Neuronal stem cell (in vitro differentiated cells): ENCODE results near the gene NELL1.

Source experiments
- DNase-seq: peaks from one replicate; pipeline ENCODE4 v3.0.0-alpha.2; 2013; ENCODE audit warnings: low spot score
- H2AFZ ChIP-seq: one replicate; pipeline ENCODE4 v1.6.1; 2013; ENCODE audit warnings: mild to moderate bottlenecking, low read length, inconsistent platforms
- H2AK5ac ChIP-seq: 2 replicates; pipeline ENCODE4 v1.6.1; 2013; ENCODE audit warnings: low read depth, mild to moderate bottlenecking, inconsistent platforms, low read length, moderate library complexity, mixed read lengths
- H2BK120ac ChIP-seq: 2 replicates; pipeline ENCODE4 v1.6.1; 2013; ENCODE audit warnings: low read depth, mild to moderate bottlenecking, inconsistent platforms, low read length, moderate library complexity, mixed read lengths
- H2BK12ac ChIP-seq: one replicate; pipeline ENCODE4 v1.6.1; 2013; ENCODE audit warnings: low read length, inconsistent platforms
- H2BK15ac ChIP-seq: 2 replicates; pipeline ENCODE4 v1.6.1; 2013; ENCODE audit warnings: mild to moderate bottlenecking, low read length, inconsistent platforms, mixed read lengths
- H2BK5ac ChIP-seq: one replicate; pipeline ENCODE4 v1.6.1; 2013; ENCODE audit warnings: inconsistent platforms, mild to moderate bottlenecking, low read length, moderate library complexity
- H3K14ac ChIP-seq: one replicate; pipeline ENCODE4 v1.6.1; 2013; ENCODE audit warnings: low read length, inconsistent platforms
- H3K18ac ChIP-seq: 2 replicates; pipeline ENCODE4 v1.6.1; 2013; ENCODE audit warnings: low read length, inconsistent platforms
- H3K23ac ChIP-seq: 2 replicates; pipeline ENCODE4 v1.6.1; 2013; ENCODE audit warnings: low read depth, mild to moderate bottlenecking, mixed read lengths, low read length, inconsistent platforms; ENCODE audit not compliant: poor library complexity
- H3K27ac ChIP-seq: replicated peaks from 3 replicates; pipeline ENCODE4 v1.5.1; 2013; ENCODE audit warnings: low read length, inconsistent platforms
- H3K27me3 ChIP-seq, 3 experiments: 2 replicates each; pipeline ENCODE4 v1.6.1; 2013; ENCODE audit warnings: low read length in 3 of 3, mild to moderate bottlenecking in 2 of 3, inconsistent platforms in 1 of 3, low read depth in 1 of 3, mixed read lengths in 1 of 3, moderate library complexity in 1 of 3; ENCODE audit not compliant: control insufficient read depth in 3 of 3, insufficient read depth in 3 of 3
- H3K36me3 ChIP-seq, 2 donors: replicated peaks in 1 of 2; 2 replicates each; pipeline ENCODE4 v1.6.1; 2013; ENCODE audit warnings: low read length in 2 of 2; ENCODE audit not compliant: control insufficient read depth in 2 of 2, insufficient read depth in 2 of 2
- H3K4ac ChIP-seq: 2 replicates; pipeline ENCODE4 v1.6.1; 2013; ENCODE audit warnings: inconsistent platforms, mild to moderate bottlenecking, low read length, moderate library complexity
- H3K4me1 ChIP-seq, 2 donors: 1 replicate in 1 of 2; 2 replicates in 1 of 2; pipeline ENCODE4 v1.6.1; 2013; ENCODE audit warnings: low read length in 2 of 2, low read depth in 1 of 2; ENCODE audit not compliant: control insufficient read depth in 2 of 2, insufficient read depth in 1 of 2
- H3K4me2 ChIP-seq: one replicate; pipeline ENCODE4 v1.6.1; 2013; ENCODE audit warnings: mild to moderate bottlenecking, low read length, inconsistent platforms; ENCODE audit not compliant: insufficient read depth, poor library complexity, severe bottlenecking
- H3K4me3 ChIP-seq, 2 donors: 2 replicates each; pipeline ENCODE4 v1.5.1; 2013; ENCODE audit warnings: low read length in 2 of 2, mild to moderate bottlenecking in 2 of 2, inconsistent platforms in 1 of 2, moderate library complexity in 1 of 2
- H3K79me1 ChIP-seq: one replicate; pipeline ENCODE4 v1.6.1; 2013; ENCODE audit warnings: low read depth, mild to moderate bottlenecking, inconsistent platforms, low read length, moderate library complexity
- H3K9ac ChIP-seq: one replicate; pipeline ENCODE4 v1.6.1; 2013; ENCODE audit warnings: mild to moderate bottlenecking, low read depth, low read length, inconsistent platforms; ENCODE audit not compliant: poor library complexity
- H3K9me3 ChIP-seq, 2 donors: replicated peaks in 1 of 2; 2 replicates each; pipeline versions ENCODE3 to v1.6.1; 2013; ENCODE audit warnings: low read length in 2 of 2, mild to moderate bottlenecking in 2 of 2, inconsistent platforms in 1 of 2, low read depth in 1 of 2, mixed read lengths in 1 of 2, moderate library complexity in 1 of 2; ENCODE audit not compliant: control insufficient read depth in 2 of 2, insufficient read depth in 1 of 2
- H4K8ac ChIP-seq: one replicate; pipeline ENCODE4 v1.6.1; 2013; ENCODE audit warnings: low read depth, mild to moderate bottlenecking, inconsistent platforms, low read length, moderate library complexity
- H4K91ac ChIP-seq: one replicate; pipeline ENCODE4 v1.6.1; 2013; ENCODE audit warnings: low read length, low read depth, mild to moderate bottlenecking, inconsistent platforms; ENCODE audit not compliant: poor library complexity
- WGBS, 2 donors: extraction: QIAGEN DNeasy Blood & Tissue Kit; methylation state at CpG; one replicate each; pipeline ENCODE4 v1.1.7; 2013; ENCODE audit warnings: missing lambda C conversion rate in 2 of 2, mixed read lengths in 1 of 2; ENCODE audit not compliant: insufficient read length in 2 of 2, insufficient replicate concordance in 1 of 2; ENCODE audit errors: extremely low coverage in 2 of 2; 5-methylcytosine and 5-hydroxymethylcytosine counted together

The NELL1 gene

DNA sequence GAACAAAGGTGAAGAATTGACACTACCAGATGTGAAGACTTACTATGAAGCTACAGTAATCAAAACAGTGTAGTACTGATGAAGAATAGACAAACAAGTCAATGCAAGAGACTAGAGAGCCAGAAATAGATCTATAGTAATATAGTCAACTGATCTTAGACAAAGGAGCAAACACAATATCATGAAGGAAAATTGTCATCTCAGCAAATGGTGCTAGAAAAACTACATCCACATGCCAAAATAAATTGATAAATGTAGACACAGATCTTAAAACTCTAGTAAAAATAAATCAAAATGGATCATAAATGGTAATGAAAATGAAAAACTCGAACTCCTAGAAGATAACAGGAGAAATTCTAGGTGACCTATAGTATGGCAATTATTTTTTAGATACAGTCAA, 609.5 kb downstream of the NELL1 start:
- Histone ChIP-seq H3K9ac (no peak overlapping the region), H3K27me3 (no peaks in the 10 kb centered on the region), H3K4ac (no peak overlapping the region), H3K4me3 (no peak overlapping the region), H2BK5ac (no peak overlapping the region), H3K18ac (no peak overlapping the region), H2BK15ac (no peak overlapping the region), H3K14ac (no peak overlapping the region), H4K8ac (no peak overlapping the region), H2BK120ac (no peak overlapping the region), H3K4me1 (no peaks in the 10 kb centered on the region), H3K36me3 (no peaks in the 10 kb centered on the region), H4K91ac (no peak overlapping the region), H3K27ac (no peak overlapping the region), H3K4me2 (no peak overlapping the region), H3K23ac (no peak overlapping the region), H3K79me1 (no peaks in the 10 kb centered on the region), H2BK12ac (no peak overlapping the region), H2AFZ (no peak overlapping the region), H2AK5ac (no peak overlapping the region), H3K9me3 (no peaks in the 10 kb centered on the region)
- WGBS, 2 donors, result no CpG with 5 or more reads among the region's 1 CpG
- DNase-seq, result no peak

DNA sequence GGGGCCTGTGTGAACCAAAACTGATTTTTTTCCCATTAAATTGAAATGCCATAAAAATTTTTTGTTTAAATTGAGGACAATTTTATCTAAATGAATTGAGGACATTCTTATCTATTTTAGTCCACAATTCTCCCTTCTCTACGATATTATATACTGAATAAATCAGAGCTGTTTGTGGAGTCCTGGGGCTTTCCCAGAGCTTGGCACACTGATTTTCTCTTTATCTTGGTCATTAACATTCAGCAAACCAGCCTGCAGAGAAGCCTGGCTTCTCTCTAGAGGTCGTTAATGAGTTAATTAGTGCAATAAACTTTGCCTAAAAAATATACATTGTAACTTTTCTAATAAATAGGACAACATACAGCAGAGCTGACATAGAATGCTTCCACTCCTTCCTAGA, 615.7 kb downstream of the NELL1 start:
- H2AK5ac ChIP-seq, result no peak overlapping the region
- H3K36me3 ChIP-seq, result no peaks in the 10 kb centered on the region

DNA sequence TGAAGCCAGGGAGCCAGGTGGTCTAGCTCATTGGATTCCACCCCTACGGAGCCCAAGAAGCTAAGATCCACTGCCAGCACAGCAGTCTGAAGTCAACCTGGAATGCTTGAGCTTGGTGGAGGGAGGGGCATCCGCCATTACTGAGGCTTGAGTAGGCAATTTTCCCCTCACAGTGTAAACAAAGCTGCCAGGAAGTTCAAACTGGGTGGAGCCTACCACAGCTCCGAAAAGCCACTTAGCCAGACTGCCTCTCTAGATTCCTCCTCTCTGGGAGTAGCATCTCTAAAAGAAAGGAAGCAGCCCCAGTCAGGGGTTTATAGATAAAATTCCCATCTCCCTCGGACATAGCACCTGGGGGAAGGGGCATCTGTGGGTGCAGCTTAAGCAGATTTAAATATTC, 620.3 kb downstream of the NELL1 start:
- Histone ChIP-seq H3K14ac (no peak overlapping the region), H4K91ac (no peak overlapping the region), H2BK15ac (no peak overlapping the region), H3K4me1 (peaks cover 0 to under 1% of the 10 kb centered on the region in 2 donors), H3K4me2 (no peak overlapping the region), H3K9me3 (no peaks in the 10 kb centered on the region), H3K27me3 (no peaks in the 10 kb centered on the region), H2BK12ac (no peak overlapping the region), H3K4ac (no peak overlapping the region), H3K27ac (no peak overlapping the region), H3K4me3 (no peak overlapping the region), H2AK5ac (no peak overlapping the region), H3K23ac (no peak overlapping the region), H3K9ac (no peak overlapping the region), H4K8ac (no peak overlapping the region), H2AFZ (no peak overlapping the region), H3K79me1 (no peaks in the 10 kb centered on the region), H3K18ac (no peak overlapping the region), H3K36me3 (no peaks in the 10 kb centered on the region), H2BK120ac (no peak overlapping the region), H2BK5ac (no peak overlapping the region)
- DNase-seq, result no peak
- no CpG with 5 or more reads among the region's 4 CpGs for WGBS, 2 donors

More for the DNA sequence above, 615.7 kb downstream of the NELL1 start:
- no peak overlapping the region for H2BK120ac ChIP-seq
- no peaks in the 10 kb centered on the region for H3K27me3 ChIP-seq
- no peak overlapping the region for H3K4me2 ChIP-seq
- H2AFZ ChIP-seq, result no peak overlapping the region
- H3K4ac ChIP-seq, result no peak overlapping the region
- H2BK12ac ChIP-seq, result no peak overlapping the region
- no peak overlapping the region for H3K14ac ChIP-seq
- H4K8ac ChIP-seq, result no peak overlapping the region
- H3K27ac ChIP-seq, result no peak overlapping the region
- peaks cover 0 to 4% of the 10 kb centered on the region in 2 donors for H3K4me1 ChIP-seq
- no peak overlapping the region for H2BK15ac ChIP-seq
- no CpG with 5 or more reads among the region's 2 CpGs for WGBS, 2 donors
- no peak overlapping the region for H2BK5ac ChIP-seq
- H3K9me3 ChIP-seq, result no peaks in the 10 kb centered on the region
- no peak overlapping the region for H3K4me3 ChIP-seq
- DNase-seq, result no peak
- H3K23ac ChIP-seq, result no peak overlapping the region
- no peak overlapping the region for H4K91ac ChIP-seq
- H3K18ac ChIP-seq, result no peak overlapping the region
- H3K79me1 ChIP-seq, result no peaks in the 10 kb centered on the region
- no peak overlapping the region for H3K9ac ChIP-seq

DNA sequence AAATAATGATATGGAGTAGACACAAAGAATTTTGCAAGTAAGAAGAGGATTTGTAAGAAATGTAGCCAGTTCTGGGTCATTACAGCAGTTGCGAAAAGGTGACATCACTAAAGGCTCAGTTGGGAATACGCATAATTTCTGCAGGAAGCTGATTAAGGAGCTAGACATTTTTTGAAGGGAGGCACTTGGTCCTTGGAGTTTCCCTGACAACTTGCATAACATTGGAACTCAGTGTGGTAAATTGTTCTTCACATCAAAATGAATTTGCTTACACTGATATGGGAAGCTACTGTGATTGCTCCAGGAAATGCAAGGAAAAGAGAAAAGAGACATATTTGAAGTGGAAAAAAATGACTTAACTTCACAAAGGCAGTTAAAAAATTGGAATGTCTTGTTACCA, 626.1 kb downstream of the NELL1 start:
- H3K23ac ChIP-seq, result no peak overlapping the region
- no peak overlapping the region for H3K4ac ChIP-seq
- H2AK5ac ChIP-seq, result no peak overlapping the region
- no CpG with 5 or more reads among the region's 2 CpGs for WGBS, 2 donors
- no peak overlapping the region for H2BK120ac ChIP-seq
- H3K79me1 ChIP-seq, result no peaks in the 10 kb centered on the region
- H3K4me1 ChIP-seq, result no peaks in the 10 kb centered on the region
- H3K18ac ChIP-seq, result no peak overlapping the region
- no peak overlapping the region for H2AFZ ChIP-seq
- no peak overlapping the region for H2BK12ac ChIP-seq
- H3K4me3 ChIP-seq, result no peak overlapping the region
- no peak overlapping the region for H3K27ac ChIP-seq
- H3K9ac ChIP-seq, result no peak overlapping the region
- no peak overlapping the region for H4K91ac ChIP-seq
- H3K36me3 ChIP-seq, result no peaks in the 10 kb centered on the region
- H3K4me2 ChIP-seq, result no peak overlapping the region
- no peaks in the 10 kb centered on the region for H3K9me3 ChIP-seq
- H2BK15ac ChIP-seq, result no peak overlapping the region
- H3K14ac ChIP-seq, result no peak overlapping the region
- H2BK5ac ChIP-seq, result no peak overlapping the region
- no peaks in the 10 kb centered on the region for H3K27me3 ChIP-seq
- H4K8ac ChIP-seq, result no peak overlapping the region
- no peak for DNase-seq
